T-cell (primary cell): ENCODE measurements around the gene CYS1. TPM values are rescaled to one million over a fixed set of nuclear protein-coding genes. Genes with fewer than 3 reads are reported as not detected.

Experiments
- ATAC-seq, 4 experiments: fragments of 200-7000 bp in 3 of 4; fragments of 150-1000 bp in 1 of 4; cut with Tn5 transposase; replicated peaks in 1 of 4; 1 replicate in 3 of 4; 2 replicates in 1 of 4; pipeline ENCODE4 v1.10.0; 2021; ENCODE audit warnings: moderate library complexity in 3 of 4, mild to moderate bottlenecking in 2 of 4, moderate number of reproducible peaks in 1 of 4
- CTCF ChIA-PET, 2 donors: fragments of 300-600 bp; sonication (Branson Sonifier 250); formaldehyde crosslinking; loops; one replicate each; lab custom pipeline; 2022; ENCODE audit warnings: antibody characterized with exemption in 2 of 2; lab: Charles Lee
- POLR2A ChIA-PET, 2 donors: fragments of 300-600 bp; sonication (Branson Sonifier 250); formaldehyde crosslinking; loops; one replicate each; lab custom pipeline; 2022; ENCODE audit warnings: antibody characterized with exemption in 2 of 2; lab: Charles Lee
- DNase-seq, 35 experiments: peaks; one replicate each; pipeline versions ENCODE4 v3.0.0 to v3.0.0-alpha.2; 2013 to 2023
- H3K27ac ChIP-seq: one replicate; pipeline ENCODE4 v1.5.1; 2013; ENCODE audit warnings: low read length
- H3K27me3 ChIP-seq, 2 experiments: replicated peaks in 1 of 2; 1 replicate in 1 of 2; 2 replicates in 1 of 2; pipeline versions ENCODE4 v1.6.1 to v1.7.0; 2013; ENCODE audit warnings: low read length in 1 of 2, mixed read lengths in 1 of 2; ENCODE audit not compliant: control insufficient read depth in 2 of 2, insufficient read depth in 2 of 2; ENCODE audit errors: extremely low read depth in 1 of 2
- H3K36me3 ChIP-seq, 2 donors: 1 replicate in 1 of 2; 2 replicates in 1 of 2; pipeline versions ENCODE4 v1.6.1 to v1.7.0; 2013; ENCODE audit warnings: low read length in 1 of 2; ENCODE audit not compliant: control insufficient read depth in 2 of 2, insufficient read depth in 1 of 2; ENCODE audit errors: extremely low read depth in 1 of 2
- H3K4me1 ChIP-seq, 2 experiments: 1 replicate in 1 of 2; 2 replicates in 1 of 2; pipeline versions ENCODE4 v1.6.1 to v1.7.0; 2013; ENCODE audit warnings: low read length in 2 of 2, mixed read lengths in 1 of 2; ENCODE audit not compliant: insufficient read depth in 2 of 2, control insufficient read depth in 1 of 2; ENCODE audit errors: extremely low read depth in 1 of 2
- H3K4me3 ChIP-seq, 2 donors: 1 replicate in 1 of 2; 2 replicates in 1 of 2; pipeline versions ENCODE4 v1.5.1 to v1.7.0; 2013; ENCODE audit warnings: mild to moderate bottlenecking in 2 of 2, low read length in 1 of 2, moderate library complexity in 1 of 2; ENCODE audit not compliant: control insufficient read depth in 1 of 2; ENCODE audit errors: extremely low read depth in 1 of 2
- H3K9me3 ChIP-seq: 2 replicates; pipeline ENCODE4 v1.7.0; 2013
- H3K27ac Mint-ChIP-seq, 2 donors: one replicate each; pipeline ENCODE4 v1.8.0; 2020 to 2021; ENCODE audit warnings: mild to moderate bottlenecking in 2 of 2, mixed read lengths in 2 of 2
- H3K27me3 Mint-ChIP-seq, 2 donors: one replicate each; pipeline ENCODE4 v1.8.0; 2021 to 2022; ENCODE audit warnings: mixed read lengths in 2 of 2
- H3K36me3 Mint-ChIP-seq: one replicate; pipeline ENCODE4 v1.8.0; 2021; ENCODE audit warnings: mixed read lengths
- H3K4me1 Mint-ChIP-seq, 3 donors: one replicate each; pipeline ENCODE4 v1.8.0; 2020 to 2022; ENCODE audit warnings: mixed read lengths in 3 of 3, mild to moderate bottlenecking in 1 of 3
- H3K4me3 Mint-ChIP-seq, 3 donors: one replicate each; pipeline ENCODE4 v1.8.0; 2020 to 2022; ENCODE audit warnings: mild to moderate bottlenecking in 3 of 3, mixed read lengths in 3 of 3, moderate library complexity in 3 of 3
- H3K9me3 Mint-ChIP-seq, 3 donors: one replicate each; pipeline ENCODE4 v1.8.0; 2020 to 2022; ENCODE audit warnings: mixed read lengths in 3 of 3
- WGBS: methylation state at CpG from one replicate; pipeline ENCODE4 v1.1.5; 2013; ENCODE audit warnings: missing lambda C conversion rate; ENCODE audit not compliant: insufficient coverage; 5-methylcytosine and 5-hydroxymethylcytosine counted together
- total RNA-seq, 35 experiments: library from RNA in 6 of 35; stranded (reverse) in 6 of 35; fragments of 120-200 nt in 1 of 35; gene quantifications; one replicate each; pipeline versions ENCODE4 v1.2.1 to v1.2.4 and lab custom pipeline; 2013 to 2026

Gene CYS1
- total RNA-seq, 5 donors from 2014 or later (not counting 1 experiment from before 2014, with no cell fraction given): not detected

- peak overlapping the region in 1 of 2 donors; percentile 33 for H3K27ac Mint-ChIP-seq
- H3K27me3 ChIP-seq: peaks cover 11 to 81% of the 10 kb centered on the region in 2 experiments
These were observed 1.4 kb downstream of the CYS1 start for GRCh38 chr2:10078704-10079265.

GRCh38 chr2:10078001-10078400, 2.2 kb downstream of the CYS1 start:
- no peak overlapping the region for H3K4me3 ChIP-seq
- POLR2A ChIA-PET: no interaction called here
- WGBS: 84% methylated on average over 4 of the region's 7 CpGs
- H3K36me3 ChIP-seq: no peaks in the 10 kb centered on the region
- peaks cover 10 to 82% of the 10 kb centered on the region in 2 experiments for H3K27me3 ChIP-seq
- DNase-seq: no peak
- H3K4me3 Mint-ChIP-seq: no peak overlapping the region
- no peaks in the 10 kb centered on the region for H3K9me3 Mint-ChIP-seq
- H3K9me3 ChIP-seq: no peaks in the 10 kb centered on the region
- peak overlapping the region in 1 of 2 donors; percentile 68 for H3K27ac Mint-ChIP-seq
- H3K27me3 Mint-ChIP-seq: peaks cover 57 to 79% of the 10 kb centered on the region in 2 donors
- peaks cover 7 to 28% of the 10 kb centered on the region in 2 experiments for H3K4me1 ChIP-seq
- ATAC-seq: no peak
- peaks cover 13 to 18% (median 14%) of the 10 kb centered on the region in 3 donors for H3K4me1 Mint-ChIP-seq
- no peaks in the 10 kb centered on the region for H3K36me3 Mint-ChIP-seq
- H3K27ac ChIP-seq: no peak overlapping the region
- CTCF ChIA-PET: interaction anchor here (1.2 kb wide), 2 partner anchors 331 to 357 kb away, joined by 4 to 5 read pairs; no protein-coding TSS in a partner anchor

More at GRCh38 chr2:10078704-10079265, 1.4 kb downstream of the CYS1 start:
- H3K4me3 ChIP-seq: no peak overlapping the region
- DNase-seq: no peak
- Mint-ChIP-seq H3K4me3 (peak overlapping the region; percentile 66 to 86 (median 79)), H3K36me3 (no peaks in the 10 kb centered on the region), H3K9me3 (no peaks in the 10 kb centered on the region), H3K27me3 (peaks cover 61 to 82% of the 10 kb centered on the region in 2 donors), H3K4me1 (peaks cover 13 to 18% (median 14%) of the 10 kb centered on the region in 3 donors)
- H3K36me3 ChIP-seq: no peaks in the 10 kb centered on the region
- WGBS: 43% methylated on average over 9 of the region's 12 CpGs
- ChIA-PET POLR2A (no interaction called here), CTCF (interaction anchor here (0.7 to 1.2 kb wide), 3 partner anchors 12 to 356 kb away, joined by 4 to 6 read pairs (median 6); no protein-coding TSS in a partner anchor)
- peaks cover 7 to 28% of the 10 kb centered on the region in 2 experiments for H3K4me1 ChIP-seq
- no peaks in the 10 kb centered on the region for H3K9me3 ChIP-seq
- no peak for ATAC-seq
- no peak overlapping the region for H3K27ac ChIP-seq

- Histone ChIP-seq H3K4me1 (peaks cover 7 to 32% of the 10 kb centered on the region in 2 experiments), H3K9me3 (no peaks in the 10 kb centered on the region), H3K36me3 (no peaks in the 10 kb centered on the region), H3K27me3 (peaks cover 9 to 80% of the 10 kb centered on the region in 2 experiments), H3K4me3 (no peak overlapping the region), H3K27ac (no peak overlapping the region)
- H3K9me3 Mint-ChIP-seq: no peaks in the 10 kb centered on the region
- no peak for ATAC-seq
- no peaks in the 10 kb centered on the region for H3K36me3 Mint-ChIP-seq
- CTCF ChIA-PET: interaction anchor here in 1 of 2 donors (0.6 to 1.2 kb wide), 2 partner anchors 358 to 925 kb away, joined by 3 to 5 read pairs; no protein-coding TSS in a partner anchor
- DNase-seq: no peak
- no peak overlapping the region for H3K27ac Mint-ChIP-seq
- POLR2A ChIA-PET: interaction anchor here (0.5 to 0.6 kb wide), 2 partner anchors 220 to 585 kb away, joined by 4 read pairs; no protein-coding TSS in a partner anchor
- WGBS: 76% methylated on average over 4 of the region's 5 CpGs
- peaks cover 16 to 24% (median 17%) of the 10 kb centered on the region in 3 donors for H3K4me1 Mint-ChIP-seq
- no peak overlapping the region for H3K4me3 Mint-ChIP-seq
- H3K27me3 Mint-ChIP-seq: peaks cover 57 to 73% of the 10 kb centered on the region in 2 donors
These were observed 3.2 kb downstream of the CYS1 start for GRCh38 chr2:10076988-10077527.

- H3K27ac Mint-ChIP-seq: no peak overlapping the region
- Histone ChIP-seq H3K9me3 (no peaks in the 10 kb centered on the region), H3K36me3 (no peaks in the 10 kb centered on the region), H3K4me1 (peaks cover 7 to 26% of the 10 kb centered on the region in 2 experiments), H3K4me3 (no peak overlapping the region), H3K27me3 (peaks cover 9 to 79% of the 10 kb centered on the region in 2 experiments), H3K27ac (no peak overlapping the region)
- H3K27me3 Mint-ChIP-seq: peaks cover 53 to 71% of the 10 kb centered on the region in 2 donors
- DNase-seq (no peak), ATAC-seq (no peak)
- H3K4me1 Mint-ChIP-seq: peaks cover 14 to 22% (median 16%) of the 10 kb centered on the region in 3 donors
- ChIA-PET CTCF (no interaction called here), POLR2A (interaction anchor here (0.5 to 0.6 kb wide), 2 partner anchors 221 to 586 kb away, joined by 4 read pairs; no protein-coding TSS in a partner anchor)
- H3K4me3 Mint-ChIP-seq: no peak overlapping the region
- no peaks in the 10 kb centered on the region for H3K9me3 Mint-ChIP-seq
- WGBS: 73% methylated on average over 12 of the region's 13 CpGs
- H3K36me3 Mint-ChIP-seq: no peaks in the 10 kb centered on the region
These were observed 3.7 kb downstream of the CYS1 start for GRCh38 chr2:10076511-10076910.

GRCh38 chr2:10075571-10076209, 4.5 kb downstream of the CYS1 start:
- Histone ChIP-seq H3K36me3 (no peaks in the 10 kb centered on the region), H3K27ac (no peak overlapping the region), H3K9me3 (no peaks in the 10 kb centered on the region), H3K4me1 (peaks cover 2 to 18% of the 10 kb centered on the region in 2 experiments), H3K4me3 (no peak overlapping the region), H3K27me3 (peaks cover 9 to 72% of the 10 kb centered on the region in 2 experiments)
- ChIA-PET POLR2A (interaction anchor here in 1 of 2 donors (0.6 kb wide), 1 partner anchor 237 kb away, joined by 3 read pairs; no protein-coding TSS in a partner anchor), CTCF (interaction anchor here (0.7 to 2.0 kb wide), 4 partner anchors 8 to 360 kb away, joined by 3 to 6 read pairs (median 3); no protein-coding TSS in a partner anchor)
- no peak for ATAC-seq
- WGBS: 67% methylated on average over 3 of the region's 9 CpGs
- no peaks in the 10 kb centered on the region for H3K36me3 Mint-ChIP-seq
- H3K27me3 Mint-ChIP-seq: peaks cover 47 to 65% of the 10 kb centered on the region in 2 donors
- no peak overlapping the region for H3K27ac Mint-ChIP-seq
- H3K9me3 Mint-ChIP-seq: no peaks in the 10 kb centered on the region
- peaks cover 7 to 14% (median 10%) of the 10 kb centered on the region in 3 donors for H3K4me1 Mint-ChIP-seq
- DNase-seq: no peak
- H3K4me3 Mint-ChIP-seq: no peak overlapping the region

- POLR2A ChIA-PET: interaction anchor here (0.6 kb wide), 2 partner anchors 236 to 333 kb away, joined by 3 read pairs; no protein-coding TSS in a partner anchor
- peaks cover 9 to 68% of the 10 kb centered on the region in 2 experiments for H3K27me3 ChIP-seq
- CTCF ChIA-PET: interaction anchor here (0.7 to 5.4 kb wide), 6 partner anchors 8 to 360 kb away, joined by 3 to 84 read pairs (median 4); no protein-coding TSS in a partner anchor
- no peaks in the 10 kb centered on the region for H3K9me3 Mint-ChIP-seq
- H3K36me3 ChIP-seq: no peaks in the 10 kb centered on the region
- ATAC-seq: no peak
- no peak overlapping the region for H3K4me3 ChIP-seq
- peaks cover 47 to 65% of the 10 kb centered on the region in 2 donors for H3K27me3 Mint-ChIP-seq
- H3K4me1 ChIP-seq: peaks cover 0 to 13% of the 10 kb centered on the region in 2 experiments
- no peaks in the 10 kb centered on the region for H3K36me3 Mint-ChIP-seq
- 79% methylated on average over 13 of the region's 13 CpGs for WGBS
- H3K9me3 ChIP-seq: no peaks in the 10 kb centered on the region
- peaks cover 7 to 13% (median 9%) of the 10 kb centered on the region in 3 donors for H3K4me1 Mint-ChIP-seq
- no peak overlapping the region for H3K4me3 Mint-ChIP-seq
- no peak overlapping the region for H3K27ac Mint-ChIP-seq
- DNase-seq: no peak
- H3K27ac ChIP-seq: no peak overlapping the region
These were observed 5.1 kb downstream of the CYS1 start for GRCh38 chr2:10075101-10075500.
